HCT116 (cell line): ENCODE data around the gene ARL4C. TPM values are rescaled to one million over a fixed set of nuclear protein-coding genes. Genes with fewer than 3 reads are reported as not detected.

Experiments used
- ATAC-seq: fragments of 200-7000 bp; cut with Tn5 transposase; 2 replicates; pipeline ENCODE4 v1.9.1; 2020; ENCODE audit warnings: mild to moderate bottlenecking, moderate library complexity
- BruUV-seq: library from RNA; stranded (reverse); fragments of 400-500 nt; replicated peaks from 2 replicates; lab custom pipeline; 2021; lab: Mats Ljungman, UMichigan
- CTCF ChIA-PET: fragments of 300-600 bp; sonication (Branson Sonifier 250); formaldehyde crosslinking; loops from one replicate; lab custom pipeline; 2021; ENCODE audit warnings: antibody characterized with exemption; lab: Charles Lee
- POLR2A ChIA-PET: fragments of 300-600, 350-600 bp; sonication (Branson Sonifier 250); formaldehyde crosslinking; loops from one replicate; lab custom pipeline; 2021; ENCODE audit warnings: antibody characterized with exemption; lab: Charles Lee
- RAD21 ChIA-PET, 2 experiments: fragments of 300-600 bp; sonication (Branson Sonifier 250); formaldehyde crosslinking; loops; one replicate each; lab custom pipeline; 2023; ENCODE audit warnings: low total read pairs in 2 of 2; ENCODE audit not compliant: uncharacterized antibody in 2 of 2, unreplicated experiment in 2 of 2, low non-redundant PET in 1 of 2; lab: Charles Lee
- DNase-seq: peaks from one replicate; pipeline ENCODE4 v3.0.0-alpha.2; 2010; ENCODE audit warnings: low read depth, low spot score
- H2AFZ ChIP-seq: fragments of 200-600 bp; shearing (Covaris generic), sonication (generic); 2 replicates; pipeline ENCODE4 v1.6.1; 2017; ENCODE audit warnings: low read depth, mixed run types, mixed read lengths, antibody characterized with exemption, low read length; ENCODE audit not compliant: poor library complexity, severe bottlenecking
- H3K27ac ChIP-seq: 2 replicates; pipeline ENCODE4 v1.5.1; 2012; ENCODE audit warnings: low read depth, low read length
- H3K27me3 ChIP-seq: fragments of 200-600 bp; sonication (generic); 2 replicates; pipeline ENCODE4 v1.6.1; 2016; ENCODE audit warnings: mixed run types, low read length, mixed read lengths; ENCODE audit not compliant: insufficient read depth
- H3K36me3 ChIP-seq, 2 experiments: fragments of 200-500 bp in 1 of 2; fragments of 200-600 bp in 1 of 2; sonication (Bioruptor generic) in 1 of 2; sonication (generic) in 1 of 2; 2 replicates each; pipeline versions ENCODE4 v1.5.1 to v1.6.1; 2014 to 2016; ENCODE audit warnings: low read length in 2 of 2, inconsistent platforms in 1 of 2, mixed read lengths in 1 of 2, mixed run types in 1 of 2; ENCODE audit not compliant: insufficient read depth in 2 of 2, control insufficient read depth in 1 of 2
- H3K4me1 ChIP-seq, 2 experiments: fragments of 200-600 bp in 1 of 2; sonication (generic) in 1 of 2; 2 replicates each; pipeline versions ENCODE4 v1.5.1 to v1.6.1; 2012 to 2017; ENCODE audit warnings: low read length in 2 of 2, inconsistent platforms in 1 of 2, mild to moderate bottlenecking in 1 of 2, mixed read lengths in 1 of 2, mixed run types in 1 of 2, moderate library complexity in 1 of 2; ENCODE audit not compliant: insufficient read depth in 2 of 2, control insufficient read depth in 1 of 2
- H3K4me2 ChIP-seq: fragments of 200-600 bp; sonication (generic); 2 replicates; pipeline ENCODE4 v1.6.1; 2017; ENCODE audit warnings: mixed run types, low read length, mixed read lengths
- H3K4me3 ChIP-seq, 2 experiments: fragments of 200-600 bp in 1 of 2; sonication (generic) in 1 of 2; replicated peaks in 1 of 2; 2 replicates each; pipeline ENCODE4 v1.5.1; 2011 to 2016; ENCODE audit warnings: low read length in 2 of 2, control low read depth in 1 of 2, low read depth in 1 of 2, mild to moderate bottlenecking in 1 of 2, mixed read lengths in 1 of 2, mixed run types in 1 of 2
- H3K79me2 ChIP-seq: fragments of 200-600 bp; sonication (generic); 2 replicates; pipeline ENCODE4 v1.6.1; 2017; ENCODE audit warnings: mild to moderate bottlenecking, mixed run types, low read length, moderate library complexity, mixed read lengths; ENCODE audit not compliant: insufficient read depth
- H3K9ac ChIP-seq: fragments of 200-600 bp; sonication (generic); 2 replicates; pipeline ENCODE4 v1.6.1; 2016; ENCODE audit warnings: low read length, mixed read lengths
- H3K9me2 ChIP-seq: fragments of 200-600 bp; sonication (generic), shearing (Covaris generic); 2 replicates; pipeline ENCODE4 v1.6.1; 2017; ENCODE audit warnings: mixed run types, mild to moderate bottlenecking, moderate library complexity; ENCODE audit not compliant: insufficient read depth
- H3K9me3 ChIP-seq, 2 experiments: fragments of 200-500 bp in 1 of 2; fragments of 200-600 bp in 1 of 2; sonication (Bioruptor generic) in 1 of 2; sonication (generic) in 1 of 2; 2 replicates each; pipeline ENCODE4 v1.6.1; 2014 to 2017; ENCODE audit warnings: low read length in 2 of 2, mixed read lengths in 2 of 2, inconsistent platforms in 1 of 2, low read depth in 1 of 2, mild to moderate bottlenecking in 1 of 2, mixed run types in 1 of 2, moderate library complexity in 1 of 2; ENCODE audit not compliant: control insufficient read depth in 1 of 2, insufficient read depth in 1 of 2
- H4K20me1 ChIP-seq: fragments of 200-600 bp; sonication (generic), shearing (Covaris generic); 2 replicates; pipeline ENCODE4 v1.6.1; 2017; ENCODE audit warnings: mixed run types, mild to moderate bottlenecking, moderate library complexity; ENCODE audit not compliant: insufficient read depth
- ATF3 ChIP-seq: IDR thresholded peaks from 2 replicates; pipeline ENCODE4 v1.6.1; 2012
- CEBPB ChIP-seq: IDR thresholded peaks from 2 replicates; pipeline ENCODE4 v1.6.1; 2012; ENCODE audit warnings: low read depth
- EGR1 ChIP-seq: IDR thresholded peaks from 2 replicates; pipeline ENCODE4 v1.6.1; 2012; ENCODE audit warnings: low read depth
- EZH2 ChIP-seq: fragments of 200-600 bp; sonication (generic); IDR thresholded peaks from 2 replicates; pipeline ENCODE4 v1.6.1; 2017; ENCODE audit warnings: antibody characterized with exemption, mixed run types
- JUND ChIP-seq: IDR thresholded peaks from 2 replicates; pipeline ENCODE4 v1.6.1; 2012
- RAD21 ChIP-seq: IDR thresholded peaks from 2 replicates; pipeline ENCODE4 v1.6.1; 2012; ENCODE audit warnings: low read depth, mild to moderate bottlenecking
- SIN3A ChIP-seq: IDR thresholded peaks from 2 replicates; pipeline ENCODE4 v1.6.1; 2012; ENCODE audit warnings: low read depth
- ZFX ChIP-seq: fragments of 450-650 bp; IDR thresholded peaks from 2 replicates; pipeline ENCODE4 v1.6.1; 2017
- ZNF274 ChIP-seq: fragments of 200-500 bp; sonication (Bioruptor generic); IDR thresholded peaks from 2 replicates; pipeline ENCODE4 v1.6.1; 2014; ENCODE audit warnings: mild to moderate bottlenecking, low read depth, low read length, inconsistent platforms
- intact Hi-C: fragments of 100-400 bp; cut with micrococcal nuclease; formaldehyde crosslinking; loops from 2 replicates; pipeline ENCODE4 v1.10.0; 2022
- total RNA-seq: library from RNA; stranded (reverse); gene quantifications from one replicate; pipeline ENCODE4 v1.2.1, GENCODE V29; 2021; ENCODE audit not compliant: unreplicated experiment
- TF ChIP-seq, protein P1 (sequence below): IDR thresholded peaks from 2 replicates; pipeline ENCODE4 v1.6.1; 2012

ARL4C gene
- total RNA-seq, 1 experiment from 2014 or later: 4.1 TPM

DNA sequence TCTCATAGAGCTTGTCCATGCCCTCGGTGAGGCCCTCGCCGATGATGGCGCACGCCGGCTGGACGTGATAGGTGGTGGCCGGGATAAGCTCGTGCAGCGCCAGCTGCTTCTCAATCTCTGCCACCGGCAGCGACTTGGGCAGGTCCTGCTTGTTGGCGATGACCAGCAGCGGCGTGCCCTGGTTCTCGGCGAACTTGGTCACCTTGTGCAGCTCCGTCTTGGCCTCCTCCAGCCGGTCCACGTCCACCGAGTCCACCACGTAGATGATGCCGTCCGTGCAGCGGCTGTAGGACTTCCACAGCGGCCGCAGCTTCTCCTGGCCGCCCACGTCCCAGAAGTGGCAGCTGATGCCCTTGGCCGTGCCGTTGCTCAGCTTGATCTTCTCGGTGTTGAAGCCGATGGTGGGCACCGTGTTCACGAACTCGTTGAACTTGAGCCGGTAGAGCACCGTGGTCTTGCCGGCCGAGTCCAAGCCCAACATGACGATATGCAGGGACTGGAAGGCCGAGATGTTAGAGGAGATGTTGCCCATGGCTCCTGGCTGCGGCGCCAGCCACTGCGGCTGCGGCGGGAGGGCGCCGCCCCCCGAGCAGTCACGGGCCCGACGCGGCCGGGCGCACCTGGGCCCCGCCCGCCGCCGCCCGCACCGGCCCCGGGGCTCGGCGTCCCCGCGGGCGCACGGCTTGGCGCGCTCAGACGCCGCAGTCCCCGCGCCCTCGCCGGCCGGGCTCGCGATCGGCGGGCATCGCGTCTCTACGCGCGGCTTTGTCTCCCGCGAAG is 636 bp downstream of the ARL4C start:
- no peaks in the 10 kb centered on the region for H3K79me2 ChIP-seq
- no peak for DNase-seq
- peaks cover 5 to 13% of the 10 kb centered on the region in 2 experiments; a peak in 3 of 4 replicates for H3K4me1 ChIP-seq
- no peak for TF ChIP-seq ZNF274
- TF ChIP-seq EZH2: no peak
- peak; percentile 16; the same call in 1 of the 2 replicates for TF ChIP-seq RAD21
- TF ChIP-seq EGR1: no peak
- no peaks in the 10 kb centered on the region for H3K36me3 ChIP-seq
- no peaks in the 10 kb centered on the region for H3K27me3 ChIP-seq
- no peaks in the 10 kb centered on the region for H3K9me3 ChIP-seq
- peak overlapping the region; percentile 50; the same call in 1 of the 2 replicates for H3K27ac ChIP-seq
- BruUV-seq: no TSS peak
- H3K4me3 ChIP-seq: peak overlapping the region; percentile 38 to 58
- peak overlapping the region; percentile 83 for H3K4me2 ChIP-seq
- intact Hi-C loops: no loop called here
- ChIA-PET CTCF (interaction anchor here (0.8 to 2.0 kb wide), 4 partner anchors 204 to 522 kb away, joined by 3 to 6 read pairs (median 4); no protein-coding TSS in a partner anchor), POLR2A (interaction anchor here (2.2 kb wide), 1 partner anchor 202 kb away, joined by 9 read pairs; no protein-coding TSS in a partner anchor), RAD21 (interaction anchor here in 1 of 2 experiments (1.5 kb wide), 1 partner anchor 361 kb away, joined by 3 read pairs; no protein-coding TSS in a partner anchor)
- no peaks in the 10 kb centered on the region for H4K20me1 ChIP-seq
- H2AFZ ChIP-seq: no peak overlapping the region
- H3K9me2 ChIP-seq: no peaks in the 10 kb centered on the region
- H3K9ac ChIP-seq: peak overlapping the region; percentile 48
- ATAC-seq: peak; percentile 69

DNA sequence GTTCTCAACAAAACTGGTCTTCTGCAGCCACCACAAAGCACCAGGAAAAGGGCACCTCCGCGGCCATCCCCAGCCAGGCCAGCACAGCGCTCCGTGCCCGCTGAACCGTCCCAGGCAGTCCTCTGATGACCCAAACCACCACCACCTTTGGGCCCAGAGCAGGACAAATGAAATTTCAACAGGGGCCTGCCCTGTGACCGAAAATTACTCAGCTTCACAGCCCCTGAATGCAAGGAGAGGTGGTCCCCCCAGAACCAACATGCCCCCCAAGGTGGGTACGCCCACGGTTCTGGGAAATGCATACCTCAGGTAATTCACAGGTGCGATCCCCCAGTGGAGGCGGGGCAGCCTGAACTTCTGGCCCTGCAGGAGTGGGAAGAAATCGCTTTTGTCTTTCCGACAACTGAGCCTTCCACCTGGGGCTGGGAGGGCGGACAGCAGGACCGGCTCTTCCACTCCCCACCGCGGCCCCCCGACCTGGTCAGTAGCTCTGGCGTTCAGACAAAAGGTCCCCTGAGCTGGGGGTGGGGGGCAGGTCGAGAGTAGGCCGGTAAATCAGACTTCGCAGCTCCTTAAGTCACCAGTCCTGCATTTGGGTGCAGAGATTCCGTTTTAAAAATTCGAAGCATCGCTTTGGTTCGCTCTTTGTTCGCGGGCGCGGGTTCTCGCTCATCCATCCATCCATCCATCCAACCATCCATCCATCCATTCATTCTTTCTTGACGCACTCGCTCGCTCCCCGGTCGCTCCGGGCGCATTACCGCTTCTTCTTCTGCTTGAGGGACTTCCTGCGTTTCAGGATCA is 1.4 kb downstream of the ARL4C start:
- ChIA-PET POLR2A (interaction anchor here (2.2 kb wide), 1 partner anchor 201 kb away, joined by 9 read pairs; no protein-coding TSS in a partner anchor), RAD21 (no interaction called here), CTCF (no interaction called here)
- Histone ChIP-seq H3K27ac (no peak overlapping the region), H3K36me3 (no peaks in the 10 kb centered on the region), H3K27me3 (no peaks in the 10 kb centered on the region), H3K4me1 (peaks cover 5 to 13% of the 10 kb centered on the region in 2 experiments; a peak in 3 of 4 replicates), H3K9me3 (no peaks in the 10 kb centered on the region), H4K20me1 (no peaks in the 10 kb centered on the region), H3K4me2 (peak overlapping the region; percentile 83), H3K9ac (0 out of 2 replicates have a peak overlapping the region, but pooled peaks have one; percentile 24), H3K9me2 (no peaks in the 10 kb centered on the region), H3K4me3 (peak overlapping the region in 1 of 2 experiments; percentile 58; a peak in 1 of 4 replicates), H2AFZ (no peak overlapping the region), H3K79me2 (no peaks in the 10 kb centered on the region)
- BruUV-seq: TSS peak; percentile 38
- ATAC-seq: no peak
- intact Hi-C loops: no loop called here
- TF ChIP-seq JUND: no peak
- TF ChIP-seq, protein P1, sequence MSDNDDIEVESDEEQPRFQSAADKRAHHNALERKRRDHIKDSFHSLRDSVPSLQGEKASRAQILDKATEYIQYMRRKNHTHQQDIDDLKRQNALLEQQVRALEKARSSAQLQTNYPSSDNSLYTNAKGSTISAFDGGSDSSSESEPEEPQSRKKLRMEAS: no peak
- TF ChIP-seq CEBPB: no peak
- TF ChIP-seq EZH2: no peak
- no peak for TF ChIP-seq ZFX
- no peak for TF ChIP-seq SIN3A
- TF ChIP-seq ATF3: no peak
- DNase-seq: no peak
